Measurements from ENCODE around the gene CUL2.

GRCh38 chr10:35132727-35133126 is 42.6 kb upstream of the CUL2 start:
- TF ChIP-seq POLR2A (IDR thresholded peaks at IDR 0.05) (no peak), EP300 (IDR thresholded peaks at IDR 0.05) (no peak)
- TF ChIP-seq, protein P1, sequence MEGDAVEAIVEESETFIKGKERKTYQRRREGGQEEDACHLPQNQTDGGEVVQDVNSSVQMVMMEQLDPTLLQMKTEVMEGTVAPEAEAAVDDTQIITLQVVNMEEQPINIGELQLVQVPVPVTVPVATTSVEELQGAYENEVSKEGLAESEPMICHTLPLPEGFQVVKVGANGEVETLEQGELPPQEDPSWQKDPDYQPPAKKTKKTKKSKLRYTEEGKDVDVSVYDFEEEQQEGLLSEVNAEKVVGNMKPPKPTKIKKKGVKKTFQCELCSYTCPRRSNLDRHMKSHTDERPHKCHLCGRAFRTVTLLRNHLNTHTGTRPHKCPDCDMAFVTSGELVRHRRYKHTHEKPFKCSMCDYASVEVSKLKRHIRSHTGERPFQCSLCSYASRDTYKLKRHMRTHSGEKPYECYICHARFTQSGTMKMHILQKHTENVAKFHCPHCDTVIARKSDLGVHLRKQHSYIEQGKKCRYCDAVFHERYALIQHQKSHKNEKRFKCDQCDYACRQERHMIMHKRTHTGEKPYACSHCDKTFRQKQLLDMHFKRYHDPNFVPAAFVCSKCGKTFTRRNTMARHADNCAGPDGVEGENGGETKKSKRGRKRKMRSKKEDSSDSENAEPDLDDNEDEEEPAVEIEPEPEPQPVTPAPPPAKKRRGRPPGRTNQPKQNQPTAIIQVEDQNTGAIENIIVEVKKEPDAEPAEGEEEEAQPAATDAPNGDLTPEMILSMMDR (IDR thresholded peaks at IDR 0.05): no peak
